CD4-positive, alpha-beta T cell treated with Interferon gamma for 1 hour (primary cell): ENCODE data around the gene BST2.

Experiments
- DNase-seq: peaks from one replicate; pipeline ENCODE4 v3.0.0-alpha.2; 2020

Gene BST2

GRCh38 chr19:17405250-17406045, at the start of gene BST2:
Gene BST2, minus strand, starts transcription at chr19:17405630. Its CDS starts 55 bp downstream, at chr19:17405575.
- DNase-seq, result peak; percentile 77

GRCh38 chr19:17454576-17455071, 49.2 kb upstream of the BST2 start:
- no peak for DNase-seq

- no peak for DNase-seq
Observed at GRCh38 chr19:17451820-17452219, 46.4 kb upstream of the BST2 start.

- no peak for DNase-seq
Observed at GRCh38 chr19:17450264-17451075, 45.0 kb upstream of the BST2 start.

- DNase-seq, result peak; percentile 53
Observed at GRCh38 chr19:17448131-17448967, 42.9 kb upstream of the BST2 start, which contains the start of gene TMEM221. Gene TMEM221, minus strand, starts transcription at chr19:17448668. Its CDS starts 206 bp downstream, at chr19:17448462.

- DNase-seq, result no peak
Observed at GRCh38 chr19:17447704-17448130, 42.3 kb upstream of the BST2 start.

- no peak for DNase-seq
Observed at GRCh38 chr19:17445526-17446165, 40.2 kb upstream of the BST2 start.

GRCh38 chr19:17441241-17442021, 36.0 kb upstream of the BST2 start:
- no peak for DNase-seq

- DNase-seq, result no peak
Observed at GRCh38 chr19:17436874-17437267, 31.4 kb upstream of the BST2 start.

GRCh38 chr19:17436094-17436873, 30.9 kb upstream of the BST2 start:
- no peak for DNase-seq

- no peak for DNase-seq
Observed at GRCh38 chr19:17435218-17435617, 29.8 kb upstream of the BST2 start.

- no peak for DNase-seq
Observed at GRCh38 chr19:17431417-17431816, 26.0 kb upstream of the BST2 start.

- DNase-seq, result no peak
Observed at GRCh38 chr19:17429641-17430113, 24.2 kb upstream of the BST2 start.

- DNase-seq, result peak; percentile 22
Observed at GRCh38 chr19:17424743-17425365, 19.4 kb upstream of the BST2 start.

GRCh38 chr19:17423429-17424208, 18.2 kb upstream of the BST2 start:
- no peak for DNase-seq

GRCh38 chr19:17421942-17422341, 16.5 kb upstream of the BST2 start:
- DNase-seq, result no peak

GRCh38 chr19:17420475-17420924, 15.1 kb upstream of the BST2 start:
- DNase-seq, result no peak

GRCh38 chr19:17419621-17420474, 14.4 kb upstream of the BST2 start, which contains the start of gene MVB12A:
Gene MVB12A, plus strand, starts transcription at chr19:17420047. Its CDS starts 89 bp downstream, at chr19:17420136.
- peak; percentile 98 for DNase-seq
